OCI-LY3 (cell line): ENCODE results near the gene CATSPERZ.

Experiments used
- H2AFZ ChIP-seq: fragments of 200-600, 300-600 bp; shearing (Covaris generic); 2 replicates; pipeline ENCODE4 v1.6.0; 2014; ENCODE audit warnings: antibody characterized with exemption, low read depth, low read length
- H3K27ac ChIP-seq: fragments of 200-600, 300-600 bp; sonication (generic); 2 replicates; pipeline ENCODE4 v1.5.1; 2014; ENCODE audit warnings: mild to moderate bottlenecking, low read length, moderate library complexity, mixed read lengths
- H3K27me3 ChIP-seq: fragments of 200-600, 300-600 bp; sonication (generic); 2 replicates; pipeline ENCODE4 v1.6.1; 2014; ENCODE audit warnings: low read depth, low read length, mixed read lengths
- H3K36me3 ChIP-seq: fragments of 200-600, 300-600 bp; sonication (generic); replicated peaks from 2 replicates; pipeline ENCODE3; 2014; ENCODE audit warnings: low read depth, low read length, mixed read lengths
- H3K4me1 ChIP-seq: fragments of 300-600, 200-600 bp; sonication (generic); 2 replicates; pipeline ENCODE4 v1.6.1; 2014; ENCODE audit warnings: low read length, mixed read lengths
- H3K4me2 ChIP-seq: fragments of 200-600, 300-600 bp; sonication (generic); 2 replicates; pipeline ENCODE4 v1.6.1; 2014; ENCODE audit warnings: low read length, mixed read lengths
- H3K4me3 ChIP-seq: fragments of 300-600, 200-600 bp; sonication (generic); 2 replicates; pipeline ENCODE4 v1.5.1; 2014; ENCODE audit warnings: antibody characterized with exemption, mild to moderate bottlenecking, low read length, moderate library complexity
- H3K79me2 ChIP-seq: fragments of 300-600, 200-600 bp; shearing (Covaris generic); 2 replicates; pipeline ENCODE4 v1.6.1; 2014; ENCODE audit warnings: mild to moderate bottlenecking, low read length, mixed read lengths
- H3K9ac ChIP-seq: fragments of 300-600, 200-600 bp; shearing (Covaris generic); 2 replicates; pipeline ENCODE4 v1.6.0; 2014; ENCODE audit warnings: mild to moderate bottlenecking, low read length, moderate library complexity
- H3K9me3 ChIP-seq: fragments of 200-600, 300-600 bp; shearing (Covaris generic); 2 replicates; pipeline ENCODE4 v1.6.1; 2014; ENCODE audit warnings: low read length, mixed read lengths; ENCODE audit not compliant: insufficient read depth
- H4K20me1 ChIP-seq: fragments of 200-600, 300-600 bp; sonication (generic); 2 replicates; pipeline ENCODE4 v1.6.1; 2016; ENCODE audit warnings: low read length, mixed read lengths; ENCODE audit not compliant: insufficient read depth
- EZH2phosphoT487 ChIP-seq: fragments of 200-600 bp; shearing (Covaris generic); IDR thresholded peaks from 2 replicates; pipeline ENCODE4 v1.6.1; 2018; ENCODE audit warnings: antibody characterized with exemption, mixed run types, low read depth
- TF ChIP-seq, protein P1 (sequence below): fragments of 200-600, 300-600 bp; sonication (generic); IDR thresholded peaks from 2 replicates; pipeline ENCODE4 v1.5.1; 2014; ENCODE audit warnings: antibody characterized with exemption, low read length, low read depth

CATSPERZ gene

DNA sequence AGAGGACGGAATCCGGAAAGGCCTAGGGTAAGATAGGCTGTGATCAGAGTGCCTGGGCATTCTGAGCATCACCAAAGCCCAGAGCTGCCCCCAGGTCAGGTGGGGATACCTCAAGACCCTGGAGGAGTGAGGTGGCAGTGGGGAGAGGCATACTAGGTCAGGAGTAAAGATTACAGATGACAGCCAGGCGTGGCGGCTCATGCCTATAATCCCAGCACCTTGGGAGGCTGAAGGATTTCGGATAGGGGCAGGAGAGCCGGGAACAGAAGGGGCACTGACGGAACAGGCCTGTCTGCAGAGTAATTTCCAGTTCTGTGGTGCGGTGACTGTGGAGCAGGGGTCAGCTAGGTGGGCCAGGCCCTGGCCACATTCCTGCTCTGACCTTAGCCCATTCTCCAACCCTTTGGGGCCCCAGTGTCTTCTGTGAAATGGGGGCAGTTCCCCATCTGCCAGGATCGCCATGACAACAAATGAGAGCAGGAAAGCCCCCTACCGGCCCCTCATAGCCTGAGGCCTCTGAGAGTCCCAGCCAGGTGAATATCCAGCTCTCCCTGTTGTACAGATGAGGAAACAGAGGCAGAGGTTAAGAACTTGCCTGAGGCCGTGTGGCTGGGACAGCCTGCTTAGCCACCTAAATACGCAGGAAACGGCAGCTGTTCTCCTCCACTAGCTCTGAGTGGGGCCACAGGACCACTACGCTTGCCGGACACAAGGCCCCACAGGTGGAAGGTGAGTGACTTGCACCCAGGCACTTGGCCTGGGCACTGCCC is 24.9 kb upstream of the CATSPERZ start:
- peak overlapping the region; percentile 5; the same call in 1 of the 2 replicates for H3K4me2 ChIP-seq
- H3K27ac ChIP-seq, result no peak overlapping the region
- no peak overlapping the region for H3K9ac ChIP-seq
- H3K36me3 ChIP-seq, result peaks cover 12% of the 10 kb centered on the region
- TF ChIP-seq EZH2phosphoT487, result no peak
- TF ChIP-seq, protein P1, sequence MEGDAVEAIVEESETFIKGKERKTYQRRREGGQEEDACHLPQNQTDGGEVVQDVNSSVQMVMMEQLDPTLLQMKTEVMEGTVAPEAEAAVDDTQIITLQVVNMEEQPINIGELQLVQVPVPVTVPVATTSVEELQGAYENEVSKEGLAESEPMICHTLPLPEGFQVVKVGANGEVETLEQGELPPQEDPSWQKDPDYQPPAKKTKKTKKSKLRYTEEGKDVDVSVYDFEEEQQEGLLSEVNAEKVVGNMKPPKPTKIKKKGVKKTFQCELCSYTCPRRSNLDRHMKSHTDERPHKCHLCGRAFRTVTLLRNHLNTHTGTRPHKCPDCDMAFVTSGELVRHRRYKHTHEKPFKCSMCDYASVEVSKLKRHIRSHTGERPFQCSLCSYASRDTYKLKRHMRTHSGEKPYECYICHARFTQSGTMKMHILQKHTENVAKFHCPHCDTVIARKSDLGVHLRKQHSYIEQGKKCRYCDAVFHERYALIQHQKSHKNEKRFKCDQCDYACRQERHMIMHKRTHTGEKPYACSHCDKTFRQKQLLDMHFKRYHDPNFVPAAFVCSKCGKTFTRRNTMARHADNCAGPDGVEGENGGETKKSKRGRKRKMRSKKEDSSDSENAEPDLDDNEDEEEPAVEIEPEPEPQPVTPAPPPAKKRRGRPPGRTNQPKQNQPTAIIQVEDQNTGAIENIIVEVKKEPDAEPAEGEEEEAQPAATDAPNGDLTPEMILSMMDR, result no peak
- H2AFZ ChIP-seq, result no peak overlapping the region
- H3K4me1 ChIP-seq, result peaks cover 21% of the 10 kb centered on the region; the same call in 1 of the 2 replicates
- peaks cover 13% of the 10 kb centered on the region for H3K79me2 ChIP-seq
- no peaks in the 10 kb centered on the region for H3K9me3 ChIP-seq
- no peak overlapping the region for H3K4me3 ChIP-seq
- no peaks in the 10 kb centered on the region for H3K27me3 ChIP-seq
- no peaks in the 10 kb centered on the region for H4K20me1 ChIP-seq

DNA sequence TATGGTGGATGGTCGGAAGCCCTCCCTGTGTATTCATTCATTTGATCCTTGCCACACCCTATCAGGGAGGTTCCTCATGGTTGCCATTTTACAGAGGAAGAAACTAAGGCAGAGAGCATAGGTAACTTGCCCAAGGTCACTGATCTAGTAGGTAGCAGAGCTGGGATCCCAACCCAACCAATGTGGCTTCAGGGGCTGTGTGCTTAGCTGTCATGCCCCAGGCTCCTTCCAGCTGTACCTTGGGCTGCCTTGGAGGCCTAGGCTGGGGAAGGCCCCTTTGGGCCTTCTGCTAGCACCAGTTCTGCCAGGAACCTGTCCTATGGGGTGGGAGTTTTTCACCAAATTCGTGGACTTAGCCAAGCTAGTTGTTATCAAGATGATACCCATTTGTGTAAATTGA is 24.3 kb upstream of the CATSPERZ start:
- no peak overlapping the region for H3K4me3 ChIP-seq
- peaks cover 12% of the 10 kb centered on the region for H3K36me3 ChIP-seq
- TF ChIP-seq EZH2phosphoT487, result no peak
- TF ChIP-seq, protein P1, result no peak
- no peak overlapping the region for H3K4me2 ChIP-seq
- H3K9ac ChIP-seq, result no peak overlapping the region
- peaks cover 21% of the 10 kb centered on the region; the same call in 1 of the 2 replicates for H3K4me1 ChIP-seq
- H2AFZ ChIP-seq, result no peak overlapping the region
- H3K9me3 ChIP-seq, result no peaks in the 10 kb centered on the region
- H3K27ac ChIP-seq, result no peak overlapping the region
- H3K27me3 ChIP-seq, result no peaks in the 10 kb centered on the region
- H3K79me2 ChIP-seq, result peaks cover 13% of the 10 kb centered on the region
- H4K20me1 ChIP-seq, result no peaks in the 10 kb centered on the region

DNA sequence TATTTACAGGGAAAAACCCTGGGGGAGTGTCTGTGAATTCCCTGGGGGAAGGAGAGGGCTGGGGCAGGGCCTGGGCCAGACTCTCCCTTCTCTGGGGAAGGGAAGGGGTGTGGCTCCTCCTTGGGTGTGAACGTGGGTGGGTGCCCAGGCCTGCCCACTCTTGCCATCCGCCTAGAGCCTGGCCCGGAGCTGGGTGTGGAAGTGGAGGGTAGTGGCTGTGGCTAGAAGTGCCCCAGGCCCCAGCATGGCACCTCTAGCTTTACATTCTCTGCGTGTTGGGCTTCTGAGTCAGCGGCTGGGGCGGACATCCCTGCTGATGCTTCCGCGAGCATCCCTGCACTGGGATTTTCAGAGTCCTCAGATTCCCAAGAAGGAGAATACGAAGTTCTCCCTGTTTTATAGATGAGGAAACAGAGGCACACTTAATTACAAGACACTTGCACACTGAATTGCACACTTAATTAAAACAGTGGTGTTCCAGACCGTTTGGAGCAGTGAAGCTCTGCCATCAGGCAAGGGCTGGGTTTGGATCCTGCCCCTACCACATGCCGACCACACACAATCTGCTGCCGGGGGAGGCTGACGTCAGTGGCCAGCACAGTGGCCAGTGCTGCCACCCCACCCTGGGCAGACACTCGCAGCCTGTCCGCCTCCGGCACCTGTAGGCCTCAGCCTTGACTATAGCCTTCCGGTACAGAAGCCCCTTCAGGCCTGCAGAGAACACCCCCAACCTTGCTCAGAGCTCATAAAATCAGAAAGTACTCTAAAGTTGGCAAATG is 23.3 kb upstream of the CATSPERZ start:
- TF ChIP-seq, protein P1, result no peak
- TF ChIP-seq EZH2phosphoT487, result no peak
- no peak overlapping the region for H3K4me3 ChIP-seq
- H3K27me3 ChIP-seq, result no peaks in the 10 kb centered on the region
- H3K9ac ChIP-seq, result no peak overlapping the region
- peaks cover 19% of the 10 kb centered on the region; the same call in 1 of the 2 replicates for H3K4me1 ChIP-seq
- peaks cover 9% of the 10 kb centered on the region for H3K79me2 ChIP-seq
- no peak overlapping the region for H2AFZ ChIP-seq
- H3K4me2 ChIP-seq, result no peak overlapping the region
- no peaks in the 10 kb centered on the region for H4K20me1 ChIP-seq
- H3K9me3 ChIP-seq, result no peaks in the 10 kb centered on the region
- no peak overlapping the region for H3K27ac ChIP-seq
- H3K36me3 ChIP-seq, result peaks cover 12% of the 10 kb centered on the region

DNA sequence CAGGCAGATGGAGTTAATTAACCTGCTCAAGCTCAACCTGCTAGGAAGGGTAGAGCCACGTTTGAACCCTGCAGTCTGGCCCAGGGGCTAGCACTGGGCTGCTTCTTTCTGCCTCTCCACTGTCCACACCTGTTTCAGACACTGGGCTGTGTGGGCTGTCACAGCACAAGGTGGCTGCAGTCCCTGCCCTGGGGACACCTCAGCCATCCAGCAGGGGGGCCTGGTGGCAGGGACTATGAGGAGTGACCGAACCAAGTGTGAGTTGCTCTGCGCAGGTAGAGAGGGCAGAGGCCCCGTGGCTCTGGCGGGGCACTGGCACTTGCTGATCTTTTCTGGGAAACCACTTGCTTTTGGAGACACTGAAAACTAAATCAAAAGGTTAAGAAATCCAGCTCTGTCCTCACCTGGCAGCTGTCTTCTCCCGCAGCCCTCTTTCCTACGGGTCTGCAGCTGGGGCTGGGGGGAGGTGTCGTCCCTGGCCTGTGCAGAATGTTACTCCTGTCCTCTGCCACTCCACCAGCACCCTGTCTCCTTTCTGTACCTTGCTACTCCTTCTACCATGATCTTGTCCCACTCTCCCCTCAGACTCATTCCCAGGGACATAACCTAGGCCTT is 21.5 kb upstream of the CATSPERZ start:
- H3K27ac ChIP-seq, result no peak overlapping the region
- no peak overlapping the region for H3K4me2 ChIP-seq

More for the DNA sequence above, 21.5 kb upstream of the CATSPERZ start:
- no peak overlapping the region for H3K4me3 ChIP-seq
- peaks cover 13% of the 10 kb centered on the region; the same call in 1 of the 2 replicates for H3K4me1 ChIP-seq
- H3K79me2 ChIP-seq, result peaks cover 5% of the 10 kb centered on the region; the same call in 1 of the 2 replicates
- H3K36me3 ChIP-seq, result peaks cover 18% of the 10 kb centered on the region
- TF ChIP-seq EZH2phosphoT487, result no peak
- TF ChIP-seq, protein P1, result no peak
- no peaks in the 10 kb centered on the region for H3K9me3 ChIP-seq
- H2AFZ ChIP-seq, result no peak overlapping the region
- H3K9ac ChIP-seq, result no peak overlapping the region
- no peaks in the 10 kb centered on the region for H4K20me1 ChIP-seq
- H3K27me3 ChIP-seq, result no peaks in the 10 kb centered on the region
